Body of pancreas (tissue), 4 donors: ENCODE measurements around the gene UQCC2.

ENCODE experiments used
- POLR2A ChIP-seq, 3 donors: fragments of 450-650 bp; IDR thresholded peaks; one replicate each; pipeline ENCODE4 v1.6.1; 2016; ENCODE audit warnings: antibody characterized with exemption in 3 of 3, mild to moderate bottlenecking in 2 of 3
- TF ChIP-seq, protein P1 (sequence below), 7 experiments: fragments of 450-650 bp in 4 of 7; fragments of 200-600 bp in 3 of 7; sonication (generic) in 3 of 7; IDR thresholded peaks; one replicate each; pipeline ENCODE4 v1.5.1; 2016 to 2019; ENCODE audit warnings: antibody characterized with exemption in 7 of 7

DNA sequence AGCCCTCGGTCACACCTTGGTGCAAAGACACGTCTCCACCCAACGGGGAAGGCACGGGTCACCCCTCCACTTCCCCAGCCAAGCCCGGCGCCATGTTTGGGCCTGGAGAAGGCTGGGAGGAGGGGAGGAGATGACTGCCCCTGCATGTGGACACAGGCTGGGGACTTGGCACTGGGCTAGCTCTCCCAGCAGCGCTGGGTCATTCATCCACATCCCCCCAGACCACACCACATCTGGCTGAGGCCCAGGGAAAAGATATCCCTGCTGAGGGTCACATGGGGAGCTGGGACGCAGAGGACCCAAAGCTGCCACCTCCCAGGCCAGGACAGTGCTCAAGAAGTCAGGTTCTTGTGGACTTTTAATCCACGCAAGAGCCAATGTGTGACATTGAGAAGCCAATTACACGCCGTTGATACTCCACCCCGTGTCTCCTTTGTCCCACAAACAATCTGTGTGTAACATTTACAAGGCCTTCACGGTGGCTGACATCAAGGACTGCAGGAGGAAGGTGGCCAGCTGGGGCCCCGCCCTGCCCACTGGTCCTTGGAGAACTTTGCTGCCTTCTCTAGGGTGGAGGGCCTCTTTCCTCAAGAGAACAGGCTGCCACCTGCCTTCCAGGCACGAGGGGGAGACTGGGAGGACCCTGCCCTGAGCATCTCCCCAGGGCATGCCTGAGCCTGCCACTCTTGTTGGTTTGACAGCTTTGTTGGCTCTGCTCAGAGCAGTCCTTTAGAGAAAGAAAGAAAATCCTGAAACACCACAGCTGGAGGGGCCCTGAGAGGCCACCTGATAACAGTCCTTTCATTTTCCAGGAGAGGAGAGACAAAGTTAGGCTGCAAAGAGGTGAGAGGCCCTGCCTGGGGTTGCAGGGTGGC, 40.5 kb upstream of the UQCC2 start:
- TF ChIP-seq, protein P1, sequence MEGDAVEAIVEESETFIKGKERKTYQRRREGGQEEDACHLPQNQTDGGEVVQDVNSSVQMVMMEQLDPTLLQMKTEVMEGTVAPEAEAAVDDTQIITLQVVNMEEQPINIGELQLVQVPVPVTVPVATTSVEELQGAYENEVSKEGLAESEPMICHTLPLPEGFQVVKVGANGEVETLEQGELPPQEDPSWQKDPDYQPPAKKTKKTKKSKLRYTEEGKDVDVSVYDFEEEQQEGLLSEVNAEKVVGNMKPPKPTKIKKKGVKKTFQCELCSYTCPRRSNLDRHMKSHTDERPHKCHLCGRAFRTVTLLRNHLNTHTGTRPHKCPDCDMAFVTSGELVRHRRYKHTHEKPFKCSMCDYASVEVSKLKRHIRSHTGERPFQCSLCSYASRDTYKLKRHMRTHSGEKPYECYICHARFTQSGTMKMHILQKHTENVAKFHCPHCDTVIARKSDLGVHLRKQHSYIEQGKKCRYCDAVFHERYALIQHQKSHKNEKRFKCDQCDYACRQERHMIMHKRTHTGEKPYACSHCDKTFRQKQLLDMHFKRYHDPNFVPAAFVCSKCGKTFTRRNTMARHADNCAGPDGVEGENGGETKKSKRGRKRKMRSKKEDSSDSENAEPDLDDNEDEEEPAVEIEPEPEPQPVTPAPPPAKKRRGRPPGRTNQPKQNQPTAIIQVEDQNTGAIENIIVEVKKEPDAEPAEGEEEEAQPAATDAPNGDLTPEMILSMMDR (IDR thresholded peaks at IDR 0.05) = no peak
- no peak for TF ChIP-seq POLR2A (IDR thresholded peaks at IDR 0.05)
